ENCODE measurements around the gene MTREX.
"Not testable (repeated sequence)": the region's sequence is repeated elsewhere in the genome, so short reads cannot be mapped to it uniquely, and the experiment has no call there.

Gene MTREX

DNA sequence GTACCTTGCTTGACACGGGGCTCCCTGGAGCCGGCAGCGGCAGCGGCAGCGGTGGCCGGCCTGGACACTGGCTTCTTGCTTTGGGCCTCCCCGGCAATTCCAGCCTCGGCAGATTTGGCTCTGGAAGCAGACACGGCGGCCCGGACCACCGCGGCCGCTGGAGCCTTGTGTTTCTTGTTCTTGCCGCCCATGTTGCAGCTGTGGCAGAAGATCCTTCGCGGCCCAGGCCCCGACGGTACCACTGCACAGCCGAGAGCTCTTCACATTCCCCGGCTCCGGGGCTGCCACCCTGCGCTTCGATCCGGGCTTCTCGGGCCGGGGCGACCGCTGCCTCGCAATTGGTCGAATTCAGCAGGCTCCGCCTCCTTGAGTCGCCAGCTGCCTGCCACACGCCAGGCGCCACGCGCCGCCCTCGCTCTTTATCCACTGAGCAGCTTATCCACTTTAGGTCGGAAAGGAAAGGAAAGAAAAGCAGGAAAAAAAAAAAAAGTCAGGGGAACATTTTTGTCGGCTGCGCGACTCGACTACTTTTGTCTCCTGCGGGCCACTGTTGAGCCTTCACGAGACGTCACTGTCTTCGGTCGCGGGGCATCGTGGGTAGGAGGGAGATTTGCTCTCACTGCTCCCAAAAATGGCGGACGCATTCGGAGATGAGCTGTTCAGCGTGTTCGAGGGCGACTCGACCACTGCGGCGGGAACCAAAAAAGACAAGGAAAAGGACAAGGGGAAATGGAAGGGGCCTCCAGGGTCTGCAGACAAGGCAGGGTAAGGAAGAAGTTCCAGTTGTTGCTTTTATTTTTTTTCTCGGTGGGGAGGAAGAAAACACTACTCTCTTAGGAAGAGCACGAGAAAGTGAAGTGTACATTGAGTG is at the start of gene MTREX, which contains the start of gene DHX29:
Gene MTREX, plus strand, starts transcription at position 607 of the 871 bp plus-strand sequence. Its CDS starts 25 bp downstream, at position 632.
Gene DHX29, minus strand, starts transcription at position 312 of the 871 bp plus-strand sequence. Its CDS starts 121 bp downstream, at position 191.
- peak; percentile 91 for DNase-seq

DNA sequence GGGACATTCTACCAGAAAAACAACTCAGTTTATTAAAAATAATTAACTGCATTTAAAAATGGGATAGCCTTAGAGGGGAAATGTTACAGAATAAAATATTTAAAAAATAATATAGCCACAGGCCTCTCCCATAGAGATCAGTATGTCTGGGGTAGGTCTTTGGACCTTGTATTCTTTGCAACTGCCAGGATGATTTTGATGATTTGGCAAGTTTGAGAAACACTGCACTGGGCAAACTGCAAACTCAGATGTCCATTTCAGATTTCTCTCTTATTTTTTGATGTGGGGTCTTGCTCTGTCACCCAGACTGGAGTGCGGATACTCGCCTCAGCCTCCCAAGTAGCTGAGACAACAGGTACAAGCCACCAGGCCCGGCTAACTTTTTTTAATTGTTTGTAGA is 49.5 kb upstream of the MTREX start:
- no peak for DNase-seq

DNA sequence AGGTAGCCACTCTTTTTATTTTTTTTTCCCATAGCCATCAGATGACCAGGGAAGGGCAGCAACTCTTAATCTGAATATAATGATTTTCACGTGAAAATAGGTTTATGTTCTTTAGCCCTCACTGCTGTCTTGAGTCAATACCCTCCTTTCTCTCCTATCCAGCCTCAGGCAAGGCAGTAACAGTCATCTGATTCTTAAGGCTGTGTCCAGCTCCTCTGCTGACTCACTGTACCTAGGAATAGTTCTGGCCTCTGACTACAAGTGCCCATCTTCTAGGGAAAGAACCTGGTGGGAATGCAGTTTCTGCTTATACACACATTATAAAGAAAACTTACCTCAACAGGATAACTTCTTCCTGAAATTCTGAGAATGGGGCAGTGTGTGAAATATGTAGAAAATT is 31.0 kb upstream of the MTREX start:
- no peak for DNase-seq

DNA sequence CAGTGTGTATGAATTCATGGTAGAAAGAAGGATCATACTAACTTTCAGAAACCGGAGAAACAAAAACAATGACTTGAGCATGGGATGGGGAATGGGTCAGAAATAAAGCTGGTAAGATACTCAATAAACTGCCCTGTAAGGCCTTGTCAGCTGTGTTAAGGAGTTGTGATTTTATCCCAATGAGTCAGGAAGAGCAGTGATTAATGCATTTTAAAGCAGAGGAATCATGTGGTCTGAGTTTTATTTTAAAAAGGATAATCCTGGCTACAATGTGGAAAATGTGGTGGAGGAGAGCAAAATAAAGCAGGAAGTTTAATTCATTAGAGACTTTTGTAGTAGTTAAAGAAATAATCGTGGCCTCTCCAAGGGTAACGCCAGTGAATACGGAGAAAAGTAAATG is 29.0 kb upstream of the MTREX start:
- no peak for DNase-seq

DNA sequence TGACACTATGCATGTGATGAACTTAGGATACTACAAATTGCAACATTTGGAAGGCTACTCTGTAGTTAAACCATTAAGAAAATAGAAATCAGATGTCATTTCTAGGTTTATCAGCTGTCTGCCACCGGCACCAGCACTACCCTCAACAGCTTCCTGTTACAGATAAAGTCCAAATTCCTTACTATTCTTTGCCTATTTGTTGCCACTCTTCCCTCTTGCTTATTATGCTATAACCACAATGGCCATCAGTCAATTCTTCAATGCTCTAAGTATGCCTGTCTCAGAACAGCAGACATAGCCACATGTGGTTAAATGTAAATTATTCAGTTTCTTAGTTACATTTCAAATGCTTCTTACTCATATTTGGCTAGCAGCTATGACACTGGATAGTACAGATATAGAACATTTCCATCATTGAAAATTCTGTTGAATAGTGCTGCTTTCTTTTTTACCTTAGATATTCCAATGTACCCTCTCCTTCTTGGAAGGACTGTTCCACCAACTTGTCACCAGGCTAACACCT is 21.3 kb upstream of the MTREX start:
- DNase-seq: no peak

DNA sequence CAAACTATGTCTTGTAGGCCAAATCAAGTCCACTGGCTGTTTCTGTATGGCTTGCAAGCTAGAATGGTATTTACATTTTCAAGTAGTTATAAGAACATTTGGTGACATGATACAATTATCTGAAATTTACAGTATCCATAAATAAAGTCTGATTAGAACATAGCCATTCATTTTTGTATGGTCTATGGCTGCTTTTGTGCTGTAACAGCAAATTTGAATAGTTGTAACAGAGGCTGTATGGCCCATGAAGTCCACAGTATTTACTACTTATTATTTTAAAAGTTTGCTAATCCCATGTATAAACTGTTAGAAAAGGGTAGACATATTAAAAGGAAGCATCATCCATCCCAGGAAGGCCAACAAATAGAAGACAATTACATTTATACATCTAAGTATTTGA is 18.0 kb upstream of the MTREX start:
- DNase-seq: no peak

DNA sequence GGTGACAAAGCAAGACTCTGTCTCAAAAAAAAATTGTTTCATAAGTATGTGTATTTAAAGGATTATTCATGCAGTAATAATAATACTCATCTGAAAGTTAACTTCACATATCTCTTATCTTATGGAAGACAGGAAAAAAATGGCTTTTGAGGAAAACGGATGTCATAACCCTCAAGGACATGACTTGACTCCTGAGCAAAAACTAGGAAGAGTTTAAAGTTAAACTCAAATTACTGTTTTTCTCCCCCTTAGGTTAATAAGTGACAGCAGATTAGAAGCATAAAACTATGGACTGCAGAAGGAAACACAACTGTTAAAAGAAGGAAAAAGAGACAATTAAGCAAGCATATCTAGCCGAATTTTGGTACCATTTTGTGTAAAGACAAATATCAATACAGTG is 16.8 kb upstream of the MTREX start:
- DNase-seq: no peak

DNA sequence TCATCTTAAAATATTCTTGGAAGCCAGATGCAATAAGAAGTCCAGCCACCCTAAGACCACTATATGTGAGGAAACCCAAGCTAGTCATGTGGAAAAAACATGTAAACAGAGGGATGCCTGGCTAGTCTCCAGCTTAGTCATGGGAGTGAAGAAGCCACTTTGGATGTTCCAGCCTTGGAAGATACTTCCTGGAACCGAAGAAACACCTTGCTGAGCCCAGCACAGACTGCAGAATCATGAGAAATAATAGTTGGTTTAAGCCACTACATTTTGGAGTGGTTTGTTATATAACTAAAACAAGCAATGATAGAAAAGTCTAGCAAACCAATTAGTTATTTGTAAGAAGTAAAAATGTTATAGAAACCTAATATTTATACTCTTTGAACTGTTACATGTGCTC is 12.9 kb upstream of the MTREX start:
- no peak for DNase-seq

DNA sequence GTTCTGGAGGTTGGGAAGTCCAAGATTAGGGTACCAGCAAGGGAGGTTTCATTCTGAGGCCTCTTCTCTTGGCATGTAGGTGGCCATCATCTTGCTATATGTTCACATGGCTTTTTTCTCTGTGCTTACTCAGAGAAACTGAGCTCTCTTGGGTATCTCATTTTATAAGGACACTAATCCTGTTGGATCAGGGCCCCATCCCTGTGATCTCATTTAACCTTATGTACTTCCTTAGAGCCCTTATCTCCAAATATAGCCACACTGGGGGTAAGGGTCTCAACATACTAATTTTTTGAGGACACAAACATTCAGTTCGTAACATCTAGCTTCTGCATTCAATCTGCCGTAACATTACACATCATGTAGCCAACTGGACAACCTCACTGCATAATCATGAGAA is 6.9 kb upstream of the MTREX start:
- DNase-seq: no peak

DNA sequence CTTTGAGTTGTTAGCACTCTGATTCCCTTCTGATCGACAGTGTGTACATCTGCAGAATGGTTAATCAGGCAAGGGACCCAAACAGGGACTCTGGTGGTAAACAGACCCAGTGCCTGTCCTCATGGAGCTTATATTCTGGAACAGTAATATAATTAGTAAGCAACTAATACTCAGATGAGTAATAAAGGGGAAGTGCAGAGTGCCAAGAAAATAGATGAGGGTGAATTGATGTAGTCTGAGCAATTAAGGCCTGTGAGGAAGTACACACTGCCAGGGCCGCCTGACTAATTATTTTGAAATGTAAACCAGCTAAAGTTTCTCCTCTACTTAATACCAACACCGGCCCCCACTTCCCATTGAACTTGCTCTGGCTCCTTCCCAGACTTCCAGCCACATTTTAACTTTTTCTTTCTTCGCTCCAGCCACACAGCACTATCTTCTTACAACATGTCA is 4.5 kb upstream of the MTREX start:
- DNase-seq: no peak

DNA sequence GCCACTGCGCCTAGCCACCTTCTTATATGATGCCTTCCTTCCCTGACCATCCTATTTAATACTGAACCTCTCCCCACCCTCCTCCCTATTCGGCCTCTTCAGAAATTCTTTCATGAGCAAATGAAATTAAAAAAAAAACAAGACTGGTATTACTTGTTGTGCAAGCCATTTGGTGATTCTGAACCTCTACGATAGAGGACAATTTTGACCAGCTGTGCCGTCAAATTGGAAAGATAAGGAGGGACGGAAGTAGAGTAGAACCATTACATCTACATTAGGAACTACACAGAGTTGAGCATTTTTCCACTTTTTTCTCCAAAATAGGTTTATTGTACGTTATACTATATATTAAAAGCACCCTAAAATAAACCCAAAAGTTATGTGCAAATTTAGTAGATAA is 3.2 kb upstream of the MTREX start:
- no peak for DNase-seq

DNA sequence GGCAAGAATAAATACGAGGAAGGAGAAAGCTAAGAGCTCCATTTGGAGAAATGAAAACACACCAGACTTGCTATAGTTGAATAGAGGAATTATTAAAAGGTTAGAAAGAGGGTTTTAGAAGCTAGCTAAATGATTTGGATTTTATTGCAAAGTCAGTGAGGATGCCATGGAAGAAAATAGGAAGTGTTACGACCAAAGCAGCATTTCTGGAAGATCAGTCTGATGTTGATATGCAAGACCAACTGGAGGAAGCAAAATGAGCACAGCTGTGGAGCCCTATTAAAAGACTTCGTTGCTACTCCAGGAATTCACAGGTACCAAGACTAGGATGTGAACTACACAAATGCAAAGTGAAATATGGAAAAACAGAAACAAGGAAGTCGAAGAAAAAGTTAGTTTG is 2.4 kb upstream of the MTREX start:
- DNase-seq: no peak

DNA sequence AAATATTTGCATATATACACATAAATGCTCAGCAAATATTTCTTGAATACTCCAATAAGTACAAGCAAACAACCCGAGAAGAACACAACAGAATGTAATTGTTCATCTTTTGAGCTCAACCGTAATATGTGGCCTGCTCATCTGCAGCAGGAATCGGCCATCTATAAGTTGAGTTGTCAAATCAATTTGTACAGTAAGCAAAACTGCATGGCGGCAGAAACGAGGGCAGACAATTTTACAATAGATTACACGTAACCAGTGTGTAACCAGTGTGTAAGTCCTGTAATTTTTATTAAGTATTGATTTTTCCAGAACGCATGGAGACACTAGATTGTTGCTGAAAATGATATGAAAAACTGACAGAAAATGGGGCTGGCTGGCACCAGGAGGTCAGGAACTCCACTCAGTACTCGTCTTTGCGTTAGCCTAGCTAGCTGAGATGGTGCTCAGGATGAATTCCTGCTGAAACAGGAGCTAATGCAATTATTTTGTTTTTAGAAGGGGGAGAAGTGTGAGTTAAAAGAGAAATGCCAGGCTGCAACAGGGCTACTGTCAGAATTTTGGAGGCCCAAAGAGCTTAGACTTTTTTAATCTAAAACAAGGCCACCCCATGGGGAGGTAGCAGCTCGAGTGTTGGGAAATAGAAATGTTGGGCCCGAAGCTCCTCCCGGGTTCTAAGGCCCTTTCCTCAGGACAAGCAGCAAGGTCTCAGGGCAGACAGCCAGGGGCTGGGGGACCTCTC is 977 bp upstream of the MTREX start:
- no peak for DNase-seq

DNA sequence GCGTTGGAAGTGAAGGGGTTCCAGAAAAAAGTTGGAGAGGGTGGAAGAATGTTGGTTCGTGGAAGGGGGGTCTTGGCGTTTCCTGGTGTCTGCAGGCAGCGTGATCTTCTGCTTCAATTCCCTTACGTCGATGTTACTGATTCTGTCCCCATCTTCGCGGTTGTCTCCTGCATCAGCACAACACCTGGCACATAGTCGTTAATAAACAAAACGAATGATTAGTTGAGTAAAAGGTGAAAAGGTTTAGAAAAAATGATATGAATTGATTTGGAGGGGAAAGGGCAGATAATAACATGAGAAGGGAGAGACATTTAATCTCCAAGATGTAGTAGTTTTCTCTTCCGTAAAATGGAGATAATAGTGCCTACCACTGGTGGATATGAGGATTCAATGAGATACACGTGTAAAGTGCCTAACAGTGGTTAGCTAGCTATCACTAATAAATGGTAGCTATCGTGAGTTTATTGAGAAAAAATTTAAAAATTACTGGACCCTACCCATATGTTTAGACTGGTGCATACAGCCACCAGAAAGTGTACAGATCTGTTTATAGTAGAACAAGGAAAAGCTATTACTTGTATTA is 556 bp downstream of the MTREX start:
- peak; percentile 38 for DNase-seq

DNA sequence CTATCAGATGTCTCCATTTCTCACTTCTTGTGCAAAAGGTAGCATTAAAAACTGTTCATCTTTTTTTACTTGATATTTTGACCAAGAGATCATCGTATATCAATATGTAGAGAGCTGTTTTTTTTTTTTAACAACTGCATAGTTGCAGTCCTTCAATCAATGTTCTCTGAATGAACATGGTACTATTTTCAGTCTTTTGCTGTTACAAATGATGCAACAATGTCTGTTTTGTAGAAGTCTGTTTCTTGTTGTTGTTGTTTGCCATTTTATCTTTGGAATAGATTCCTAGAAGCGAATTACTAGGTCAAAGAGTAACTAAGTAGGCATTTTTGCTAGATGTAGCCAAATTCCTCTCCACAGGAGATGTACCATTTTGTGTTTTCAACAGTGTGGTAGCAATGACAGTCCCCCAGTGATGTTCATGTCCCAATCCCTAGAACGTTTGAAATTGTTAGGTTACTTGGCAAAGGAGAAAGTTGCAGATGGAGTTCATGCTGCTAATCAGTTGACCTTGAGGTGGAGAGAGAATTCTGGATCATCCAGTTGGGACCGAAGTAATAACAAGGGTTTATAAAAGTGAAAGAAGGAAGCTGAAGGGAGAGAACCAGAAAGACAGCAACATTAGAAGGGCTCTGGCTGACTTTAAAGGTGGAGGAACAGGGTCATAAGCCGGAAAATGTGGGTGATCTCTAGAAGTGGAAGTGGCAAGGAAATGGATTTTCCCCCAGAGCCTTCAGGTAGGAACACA is 6.3 kb downstream of the MTREX start:
- no peak for DNase-seq

DNA sequence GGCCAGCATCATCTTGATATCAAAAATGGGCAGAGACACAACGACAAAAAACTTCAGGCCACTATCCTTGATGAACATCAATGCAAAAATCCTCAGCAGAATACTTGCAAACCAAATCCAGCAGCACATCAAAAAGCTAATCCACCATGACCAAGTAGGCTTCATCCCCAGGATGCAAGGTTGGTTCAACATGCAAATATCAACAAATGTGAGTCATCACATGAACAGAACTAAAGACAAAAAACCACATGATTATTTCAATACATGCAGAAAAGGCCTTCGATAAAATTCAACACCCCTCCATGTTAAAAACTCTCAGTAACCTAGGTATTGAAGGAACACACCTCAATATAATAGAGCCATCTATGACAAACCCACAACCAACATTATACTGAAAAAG is 8.5 kb downstream of the MTREX start:
- no peak for DNase-seq

DNA sequence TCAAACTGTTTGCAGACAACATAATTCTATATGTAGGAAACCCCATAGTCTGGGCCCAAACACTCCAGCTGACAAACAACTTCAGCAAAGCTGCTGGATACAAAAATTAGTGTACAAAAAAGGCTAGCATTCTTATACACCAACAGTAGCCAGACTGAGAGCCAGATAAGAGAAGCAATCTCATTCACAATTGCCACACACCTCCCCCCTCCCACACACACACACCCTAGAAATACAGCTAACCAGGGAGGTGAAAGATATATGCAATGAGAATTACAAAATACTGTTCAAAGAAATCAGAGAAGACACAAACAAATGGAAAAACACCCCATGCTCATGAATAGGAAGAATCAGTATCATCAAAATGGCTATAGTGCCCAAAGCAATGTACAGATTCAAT is 9.0 kb downstream of the MTREX start:
- no peak for DNase-seq

DNA sequence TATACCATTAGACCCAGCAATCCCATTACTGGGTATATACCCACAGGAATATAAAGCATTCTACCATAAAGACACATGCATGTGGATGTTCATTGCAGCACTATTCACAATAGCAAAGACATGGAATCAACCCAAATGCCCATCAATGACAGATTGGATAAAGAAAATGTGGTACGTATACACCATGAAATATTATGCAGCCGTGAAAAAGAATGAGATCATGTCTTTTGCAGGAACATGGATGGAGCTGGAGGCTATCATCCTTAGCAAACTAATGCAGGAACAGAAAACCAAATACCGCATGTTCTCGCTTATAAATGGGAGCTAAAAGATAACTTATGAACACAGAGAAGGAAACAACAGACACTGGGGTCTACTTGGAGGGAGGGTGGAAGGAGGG is 10.4 kb downstream of the MTREX start:
- not testable (repeated sequence) for DNase-seq

DNA sequence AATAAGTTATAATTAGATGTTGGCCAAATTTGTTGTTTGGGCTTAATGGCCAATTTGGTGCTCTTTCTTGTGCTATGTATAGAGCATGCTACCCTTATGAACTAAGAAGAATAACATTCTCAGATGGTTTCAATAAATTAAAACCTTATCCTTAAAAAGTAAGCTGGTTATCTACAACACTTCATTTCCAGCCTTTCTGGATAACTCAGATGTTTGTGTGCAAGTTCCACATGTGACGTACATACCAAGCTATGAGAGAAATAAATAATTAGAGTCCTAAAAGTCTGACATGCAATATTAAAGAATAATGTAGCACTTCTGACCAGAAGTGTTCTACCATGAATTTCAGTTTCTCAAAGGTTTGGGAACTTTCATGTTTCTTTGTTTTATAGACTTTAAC is 11.7 kb downstream of the MTREX start:
- no peak for DNase-seq

DNA sequence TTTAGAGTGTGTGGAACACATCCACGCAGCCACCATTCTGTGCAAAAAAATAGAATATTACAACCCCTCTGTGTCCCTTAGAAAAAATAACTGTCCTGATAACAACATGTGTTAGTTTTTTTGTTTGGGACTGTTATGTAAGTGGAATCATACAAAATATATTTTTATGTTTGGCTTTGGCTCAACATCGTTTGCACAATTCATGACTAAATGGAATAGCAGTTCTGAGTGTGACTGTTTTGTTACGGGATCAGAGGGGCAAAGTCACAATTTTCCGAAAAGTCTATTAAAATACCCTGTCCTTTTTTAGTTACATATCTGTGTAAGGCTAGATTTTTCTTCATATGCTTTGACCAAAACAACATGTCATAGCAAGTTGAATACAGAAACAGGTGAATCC is 12.8 kb downstream of the MTREX start:
- no peak for DNase-seq

DNA sequence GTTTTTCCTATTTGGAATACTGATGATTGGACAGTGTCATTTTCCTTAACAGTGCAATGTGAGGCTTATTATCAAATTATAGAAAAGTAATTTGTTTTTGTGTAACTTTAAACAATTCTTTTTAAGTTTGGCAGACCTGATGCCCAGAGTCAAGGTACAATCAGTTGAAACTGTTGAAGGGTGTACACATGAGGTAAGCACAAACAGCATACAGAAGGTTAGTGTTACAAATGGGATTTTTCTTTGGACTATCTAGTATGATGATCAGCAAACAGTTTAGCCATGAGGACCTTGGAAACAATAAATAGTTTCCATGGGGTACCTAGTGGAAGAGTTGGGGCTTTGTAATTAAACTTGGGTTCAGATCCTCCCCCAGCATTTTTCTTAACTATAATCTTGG is 16.2 kb downstream of the MTREX start:
- no peak for DNase-seq

DNA sequence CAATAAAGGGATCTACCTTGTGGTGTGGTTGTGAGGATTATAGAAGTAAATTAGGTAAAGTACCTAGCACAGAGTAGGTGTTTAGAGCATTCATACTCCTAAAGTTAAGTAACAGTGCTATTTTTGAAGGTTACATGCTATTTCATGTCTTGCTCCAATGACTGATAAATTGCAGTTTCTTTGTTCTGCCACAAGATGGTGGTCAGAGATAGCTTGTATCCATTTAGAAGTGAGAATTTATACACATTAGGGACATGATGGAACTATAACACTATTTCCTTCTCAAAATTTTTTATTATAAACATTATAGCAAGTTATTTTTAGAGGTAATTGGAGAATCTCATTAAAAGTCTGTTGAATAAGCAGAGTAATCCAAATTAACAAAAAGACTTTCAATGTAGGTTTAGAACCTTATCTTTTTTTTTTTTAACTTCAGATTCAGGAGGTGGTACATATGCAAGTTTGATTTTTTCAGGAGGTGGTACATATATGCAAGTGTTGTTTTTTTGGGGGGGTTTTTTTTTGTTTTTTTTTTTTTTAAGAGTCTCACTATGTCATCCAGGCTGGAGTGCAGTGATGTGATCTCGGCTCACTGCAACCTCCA is 17.1 kb downstream of the MTREX start:
- DNase-seq: peak; percentile 62
